ENCODE measurements around the gene MBD3L2B.
"Not testable (repeated sequence)": the region's sequence is repeated elsewhere in the genome, so short reads cannot be mapped to it uniquely, and the experiment has no call there.

MBD3L2B gene

GRCh38 chr19:7021331-7021730 is at the start of gene MBD3L2B:
Gene MBD3L2B (minus strand): TSS chr19:7021431. CDS start chr19:7021397, 34 bp downstream.
- in situ Hi-C loops (cut with MboI; ENCODE audit: low sequenced_read_pairs): not testable (repeated sequence)

GRCh38 chr19:7069904-7070226 is 48.6 kb upstream of the MBD3L2B start:
- in situ Hi-C loops (cut with MboI; ENCODE audit: low sequenced_read_pairs): loop anchor here (10.0 kb wide), 1 partner anchor 65 kb away; no protein-coding TSS in a partner anchor

DNA sequence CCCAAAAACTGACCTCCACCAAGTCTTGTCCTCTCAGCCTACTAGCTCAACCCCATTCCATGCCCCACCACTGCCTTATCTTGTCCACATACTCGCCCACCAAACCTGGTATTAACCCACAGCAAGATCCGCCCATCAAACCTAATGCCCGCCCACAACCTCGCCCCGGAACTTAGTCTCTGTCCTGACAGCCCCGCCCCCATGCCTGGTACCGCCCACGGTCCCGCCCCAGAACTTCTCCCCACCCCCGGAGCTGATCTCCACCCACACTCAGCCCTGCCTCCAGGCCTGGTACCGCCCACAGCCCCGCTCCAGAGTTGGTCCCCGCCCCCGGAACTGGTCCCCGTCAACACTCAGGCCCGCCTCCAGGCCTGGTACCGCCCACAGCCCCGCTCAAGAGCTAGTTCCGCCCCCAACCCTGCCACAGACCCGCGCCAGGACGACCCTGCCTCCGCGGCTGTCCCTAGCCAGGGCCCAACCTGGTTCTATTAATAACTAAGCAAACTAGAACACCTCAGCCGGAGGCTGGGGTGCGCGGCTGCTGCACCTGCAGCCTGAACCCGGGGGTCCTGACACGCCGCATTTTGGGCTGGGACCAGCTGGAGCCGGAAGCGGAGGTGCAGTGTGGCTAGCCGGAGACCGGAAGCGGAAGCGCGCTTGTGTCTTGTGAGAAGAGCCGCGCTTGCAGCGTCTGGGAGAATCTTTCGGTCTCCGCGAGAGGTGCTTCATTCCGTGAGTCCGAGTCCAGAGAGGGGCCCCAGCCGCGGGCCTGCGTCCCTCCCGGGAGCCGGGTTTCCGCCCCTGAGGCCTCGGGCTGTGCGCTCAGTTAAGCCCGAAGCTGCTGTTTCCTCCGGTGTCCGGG is 48.0 kb upstream of the MBD3L2B start, which contains the start of gene ZNF557:
ZNF557 (plus strand) TSS at position 662 of the 862 bp plus-strand sequence. CDS start 5,372 bp downstream, outside the sequence.
- in situ Hi-C loops (cut with MboI; ENCODE audit: low sequenced_read_pairs): no loop called here

GRCh38 chr19:7068599-7068998 is 47.4 kb upstream of the MBD3L2B start:
- in situ Hi-C loops (cut with MboI; ENCODE audit: low sequenced_read_pairs): no loop called here

GRCh38 chr19:7067716-7068115 is 46.5 kb upstream of the MBD3L2B start:
- in situ Hi-C loops (cut with MboI; ENCODE audit: low sequenced_read_pairs): no loop called here

DNA sequence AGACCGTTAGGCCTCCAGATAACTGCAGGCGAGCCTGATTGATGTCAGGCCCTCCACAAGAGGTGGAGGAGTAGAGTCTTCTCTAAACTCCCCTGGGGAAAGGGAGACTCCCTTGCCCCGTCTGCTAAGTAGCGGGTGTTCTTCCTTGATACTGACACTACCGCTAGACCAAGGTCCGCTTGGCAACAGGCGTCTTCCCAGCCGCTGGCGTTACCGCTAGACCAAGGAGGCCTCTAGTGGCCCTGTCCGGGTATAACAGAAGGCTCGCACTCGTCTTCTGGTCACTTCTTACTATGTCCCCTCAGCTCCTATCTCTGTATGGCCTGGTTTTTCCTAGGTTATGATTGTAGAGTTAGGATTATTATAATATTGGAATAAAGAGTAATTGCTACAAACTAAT is 45.9 kb upstream of the MBD3L2B start:
- in situ Hi-C loops (cut with MboI; ENCODE audit: low sequenced_read_pairs): not testable (repeated sequence)

- in situ Hi-C loops (cut with MboI; ENCODE audit: low sequenced_read_pairs): no loop called here
These were observed 42.7 kb upstream of the MBD3L2B start for GRCh38 chr19:7063764-7064418.

- in situ Hi-C loops (cut with MboI; ENCODE audit: low sequenced_read_pairs): no loop called here
These were observed 42.1 kb upstream of the MBD3L2B start for GRCh38 chr19:7063339-7063738.

GRCh38 chr19:7059977-7060376 is 38.7 kb upstream of the MBD3L2B start:
- in situ Hi-C loops (cut with MboI; ENCODE audit: low sequenced_read_pairs): not testable (repeated sequence)

DNA sequence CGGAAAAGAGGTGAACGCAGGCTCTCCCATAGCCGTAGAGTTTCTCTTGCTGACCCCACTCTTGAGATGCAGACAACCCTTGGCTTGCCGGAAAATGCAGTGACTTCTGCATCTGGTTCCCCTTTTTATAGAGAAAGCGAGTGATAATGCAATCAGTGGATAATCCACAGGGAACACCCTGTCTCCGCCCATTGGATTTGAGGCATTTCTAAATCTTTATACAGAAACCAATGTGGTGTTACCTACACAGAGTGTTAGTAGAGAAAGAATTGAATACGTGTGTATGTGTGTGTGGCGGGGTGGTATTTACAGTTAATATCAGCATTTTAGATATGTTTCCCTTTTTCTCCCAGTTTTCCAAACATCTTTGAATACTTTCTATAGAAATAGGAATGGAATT is 37.3 kb upstream of the MBD3L2B start, which contains the start of gene MBD3L3:
MBD3L3 (minus strand) TSS at position 101 of the 400 bp plus-strand sequence; CDS start at position 30, 71 bp downstream.
- in situ Hi-C loops (cut with MboI; ENCODE audit: low sequenced_read_pairs): not testable (repeated sequence)

GRCh38 chr19:7056371-7056770 is 35.1 kb upstream of the MBD3L2B start:
- in situ Hi-C loops (cut with MboI; ENCODE audit: low sequenced_read_pairs): not testable (repeated sequence)

GRCh38 chr19:7055679-7056078 is 34.4 kb upstream of the MBD3L2B start:
- in situ Hi-C loops (cut with MboI; ENCODE audit: low sequenced_read_pairs): not testable (repeated sequence)

- in situ Hi-C loops (cut with MboI; ENCODE audit: low sequenced_read_pairs): not testable (repeated sequence)
These were observed 33.6 kb upstream of the MBD3L2B start for GRCh38 chr19:7054635-7055368.

- in situ Hi-C loops (cut with MboI; ENCODE audit: low sequenced_read_pairs): not testable (repeated sequence)
These were observed 31.7 kb upstream of the MBD3L2B start for GRCh38 chr19:7052896-7053295.

- in situ Hi-C loops (cut with MboI; ENCODE audit: low sequenced_read_pairs): not testable (repeated sequence)
These were observed 30.2 kb upstream of the MBD3L2B start for GRCh38 chr19:7051421-7051820.

DNA sequence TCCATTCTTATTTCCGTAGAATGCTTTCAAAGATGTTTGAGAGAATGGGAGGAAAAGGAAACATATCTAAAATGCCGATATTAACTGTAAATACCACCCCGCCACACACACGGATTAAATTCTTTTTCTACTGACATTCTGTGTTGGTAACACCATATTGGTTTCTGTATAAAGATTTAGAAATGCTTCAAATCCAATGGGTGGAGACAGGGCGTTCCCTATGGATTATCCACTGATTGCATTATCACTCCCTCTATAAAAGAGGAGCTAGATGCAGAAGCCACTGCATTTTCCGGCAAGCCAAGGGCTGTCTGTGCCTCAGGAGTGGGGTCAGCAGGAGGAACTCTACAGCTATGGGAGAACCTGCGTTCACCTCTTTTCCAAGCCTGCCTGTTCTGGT is 27.8 kb upstream of the MBD3L2B start, which contains the start of gene MBD3L2:
MBD3L2 (plus strand) TSS at position 301 of the 400 bp plus-strand sequence; CDS start at position 354, 53 bp downstream.
- in situ Hi-C loops (cut with MboI; ENCODE audit: low sequenced_read_pairs): not testable (repeated sequence)

DNA sequence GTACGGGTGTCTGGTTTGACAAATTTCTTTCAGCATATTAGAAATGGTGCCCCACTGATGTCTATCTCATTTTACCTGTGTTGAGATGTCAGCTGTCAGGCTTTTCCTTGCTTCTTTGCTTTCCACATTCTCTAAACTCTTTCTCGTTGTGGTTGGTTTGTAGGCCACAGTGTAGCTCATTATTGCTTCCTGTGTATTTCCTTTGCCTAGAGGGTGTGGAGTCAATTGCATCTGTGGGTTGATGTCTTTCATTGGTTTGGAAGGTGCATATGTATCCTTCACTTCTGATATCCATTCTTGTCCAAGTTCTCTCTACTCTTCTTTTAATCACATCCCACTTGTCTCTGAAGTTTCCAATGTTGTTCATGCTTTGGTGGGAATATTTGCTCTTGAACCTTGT is 20.3 kb upstream of the MBD3L2B start:
- in situ Hi-C loops (cut with MboI; ENCODE audit: low sequenced_read_pairs): not testable (repeated sequence)

DNA sequence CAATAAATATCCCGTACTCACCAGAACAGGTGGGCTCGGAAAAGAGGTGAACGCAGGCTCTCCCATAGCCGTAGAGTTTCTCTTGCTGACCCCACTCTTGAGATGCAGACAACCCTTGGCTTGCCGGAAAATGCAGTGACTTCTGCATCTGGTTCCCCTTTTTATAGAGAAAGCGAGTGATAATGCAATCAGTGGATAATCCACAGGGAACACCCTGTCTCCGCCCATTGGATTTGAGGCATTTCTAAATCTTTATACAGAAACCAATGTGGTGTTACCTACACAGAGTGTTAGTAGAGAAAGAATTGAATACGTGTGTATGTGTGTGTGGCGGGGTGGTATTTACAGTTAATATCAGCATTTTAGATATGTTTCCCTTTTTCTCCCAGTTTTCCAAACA is 18.8 kb upstream of the MBD3L2B start, which contains the start of gene MBD3L4:
MBD3L4 (minus strand) TSS at position 101 of the 400 bp plus-strand sequence; CDS start at position 66, 35 bp downstream.
- in situ Hi-C loops (cut with MboI; ENCODE audit: low sequenced_read_pairs): not testable (repeated sequence)

DNA sequence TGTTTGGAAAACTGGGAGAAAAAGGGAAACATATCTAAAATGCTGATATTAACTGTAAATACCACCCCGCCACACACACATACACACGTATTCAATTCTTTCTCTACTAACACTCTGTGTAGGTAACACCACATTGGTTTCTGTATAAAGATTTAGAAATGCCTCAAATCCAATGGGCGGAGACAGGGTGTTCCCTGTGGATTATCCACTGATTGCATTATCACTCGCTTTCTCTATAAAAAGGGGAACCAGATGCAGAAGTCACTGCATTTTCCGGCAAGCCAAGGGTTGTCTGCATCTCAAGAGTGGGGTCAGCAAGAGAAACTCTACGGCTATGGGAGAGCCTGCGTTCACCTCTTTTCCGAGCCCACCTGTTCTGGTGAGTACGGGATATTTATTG is 9.0 kb upstream of the MBD3L2B start, which contains the start of gene MBD3L5:
MBD3L5 (plus strand) TSS at position 301 of the 400 bp plus-strand sequence; CDS start at position 335, 34 bp downstream.
- in situ Hi-C loops (cut with MboI; ENCODE audit: low sequenced_read_pairs): not testable (repeated sequence)

GRCh38 chr19:7028790-7029189 is 7.6 kb upstream of the MBD3L2B start:
- in situ Hi-C loops (cut with MboI; ENCODE audit: low sequenced_read_pairs): not testable (repeated sequence)

DNA sequence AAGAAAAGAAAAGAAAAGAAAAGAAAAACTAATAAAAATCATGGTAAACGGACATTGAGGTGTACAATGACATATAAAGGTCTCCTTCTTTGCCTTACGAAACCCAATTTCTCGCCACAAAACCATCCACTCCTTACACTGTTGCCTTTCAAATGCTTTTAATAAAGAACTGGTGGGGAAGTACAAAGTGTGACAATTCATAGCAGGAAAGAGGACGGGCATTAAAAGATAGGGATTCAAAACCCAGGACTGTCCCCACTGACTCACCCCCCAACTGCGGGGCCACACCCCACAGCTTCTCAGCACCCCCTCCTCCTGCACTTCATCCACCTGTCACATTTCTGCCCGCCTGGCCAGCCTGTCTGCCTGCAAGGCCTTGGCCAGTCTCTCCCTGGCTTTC is 2.4 kb downstream of the MBD3L2B start:
- in situ Hi-C loops (cut with MboI; ENCODE audit: low sequenced_read_pairs): no loop called here

All from HL-60/S4 treated with phorbol 12-myristate 13-acetate at 8.2 ng/mL for 4 days and 3 days (cell line).